DND-41 (cell line): ENCODE data around the gene MYEOV.

Experiments
- ATAC-seq: fragments of 200-7000 bp; cut with Tn5 transposase; 3 replicates; pipeline ENCODE4 v1.9.1; 2021; ENCODE audit warnings: low read depth; ENCODE audit not compliant: insufficient read depth
- DNase-seq: peaks from one replicate; pipeline ENCODE4 v3.0.0-alpha.2; 2020
- H2AFZ ChIP-seq: 2 replicates; pipeline ENCODE4 v1.6.0; 2012; ENCODE audit warnings: low read depth, low read length
- H3K27ac ChIP-seq: 2 replicates; pipeline ENCODE4 v1.5.1; 2012; ENCODE audit warnings: low read length, inconsistent platforms
- H3K27me3 ChIP-seq: fragments of 200-600 bp; sonication (generic); 2 replicates; pipeline ENCODE4 v1.6.0; 2012; ENCODE audit warnings: low read length, mild to moderate bottlenecking, inconsistent platforms; ENCODE audit not compliant: insufficient read depth, poor library complexity
- H3K36me3 ChIP-seq: 2 replicates; pipeline ENCODE4 v1.5.1; 2012; ENCODE audit warnings: low read length, inconsistent platforms; ENCODE audit not compliant: insufficient read depth
- H3K4me1 ChIP-seq: 2 replicates; pipeline ENCODE4 v1.5.1; 2012; ENCODE audit warnings: mild to moderate bottlenecking, low read length; ENCODE audit not compliant: insufficient read depth
- H3K4me2 ChIP-seq: 2 replicates; pipeline ENCODE4 v1.6.0; 2012; ENCODE audit warnings: mild to moderate bottlenecking, moderate library complexity, low read length, inconsistent platforms; ENCODE audit not compliant: insufficient read depth
- H3K4me3 ChIP-seq, 2 experiments: fragments of 200-600 bp in 1 of 2; shearing (Covaris generic) in 1 of 2; 2 replicates each; pipeline ENCODE4 v1.5.1; 2012 to 2016; ENCODE audit warnings: inconsistent platforms in 2 of 2, low read length in 2 of 2, mild to moderate bottlenecking in 2 of 2, low read depth in 1 of 2, moderate library complexity in 1 of 2
- H3K79me2 ChIP-seq: 2 replicates; pipeline ENCODE4 v1.6.0; 2012; ENCODE audit warnings: low read length, inconsistent platforms; ENCODE audit not compliant: insufficient read depth
- H3K9ac ChIP-seq: 2 replicates; pipeline ENCODE4 v1.6.0; 2012; ENCODE audit warnings: low read depth, mild to moderate bottlenecking, inconsistent platforms, low read length, moderate library complexity
- H3K9me3 ChIP-seq: 2 replicates; pipeline ENCODE4 v1.5.1; 2012; ENCODE audit warnings: low read length, moderate library complexity, mild to moderate bottlenecking, inconsistent platforms; ENCODE audit not compliant: insufficient read depth, severe bottlenecking
- H4K20me1 ChIP-seq: 2 replicates; pipeline ENCODE4 v1.6.0; 2012; ENCODE audit warnings: low read length; ENCODE audit not compliant: insufficient read depth
- EZH2 ChIP-seq: IDR thresholded peaks from 3 replicates; pipeline ENCODE4 v1.6.1; 2012; ENCODE audit warnings: borderline replicate concordance, low read depth, mild to moderate bottlenecking, moderate library complexity, low read length, inconsistent platforms; ENCODE audit not compliant: severe bottlenecking
- TF ChIP-seq, protein P1 (sequence below): IDR thresholded peaks from 2 replicates; pipeline ENCODE4 v1.5.1; 2012; ENCODE audit warnings: borderline replicate concordance, low read length, moderate library complexity, mild to moderate bottlenecking; ENCODE audit not compliant: poor library complexity, severe bottlenecking; ENCODE audit errors: extremely low read depth

Gene MYEOV

GRCh38 chr11:69293087-69293486 is 868 bp upstream of the MYEOV start:
- no peak for ATAC-seq
- no peak for TF ChIP-seq EZH2
- TF ChIP-seq, protein P1, sequence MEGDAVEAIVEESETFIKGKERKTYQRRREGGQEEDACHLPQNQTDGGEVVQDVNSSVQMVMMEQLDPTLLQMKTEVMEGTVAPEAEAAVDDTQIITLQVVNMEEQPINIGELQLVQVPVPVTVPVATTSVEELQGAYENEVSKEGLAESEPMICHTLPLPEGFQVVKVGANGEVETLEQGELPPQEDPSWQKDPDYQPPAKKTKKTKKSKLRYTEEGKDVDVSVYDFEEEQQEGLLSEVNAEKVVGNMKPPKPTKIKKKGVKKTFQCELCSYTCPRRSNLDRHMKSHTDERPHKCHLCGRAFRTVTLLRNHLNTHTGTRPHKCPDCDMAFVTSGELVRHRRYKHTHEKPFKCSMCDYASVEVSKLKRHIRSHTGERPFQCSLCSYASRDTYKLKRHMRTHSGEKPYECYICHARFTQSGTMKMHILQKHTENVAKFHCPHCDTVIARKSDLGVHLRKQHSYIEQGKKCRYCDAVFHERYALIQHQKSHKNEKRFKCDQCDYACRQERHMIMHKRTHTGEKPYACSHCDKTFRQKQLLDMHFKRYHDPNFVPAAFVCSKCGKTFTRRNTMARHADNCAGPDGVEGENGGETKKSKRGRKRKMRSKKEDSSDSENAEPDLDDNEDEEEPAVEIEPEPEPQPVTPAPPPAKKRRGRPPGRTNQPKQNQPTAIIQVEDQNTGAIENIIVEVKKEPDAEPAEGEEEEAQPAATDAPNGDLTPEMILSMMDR: no peak
- no peak overlapping the region for H3K4me2 ChIP-seq

DNA sequence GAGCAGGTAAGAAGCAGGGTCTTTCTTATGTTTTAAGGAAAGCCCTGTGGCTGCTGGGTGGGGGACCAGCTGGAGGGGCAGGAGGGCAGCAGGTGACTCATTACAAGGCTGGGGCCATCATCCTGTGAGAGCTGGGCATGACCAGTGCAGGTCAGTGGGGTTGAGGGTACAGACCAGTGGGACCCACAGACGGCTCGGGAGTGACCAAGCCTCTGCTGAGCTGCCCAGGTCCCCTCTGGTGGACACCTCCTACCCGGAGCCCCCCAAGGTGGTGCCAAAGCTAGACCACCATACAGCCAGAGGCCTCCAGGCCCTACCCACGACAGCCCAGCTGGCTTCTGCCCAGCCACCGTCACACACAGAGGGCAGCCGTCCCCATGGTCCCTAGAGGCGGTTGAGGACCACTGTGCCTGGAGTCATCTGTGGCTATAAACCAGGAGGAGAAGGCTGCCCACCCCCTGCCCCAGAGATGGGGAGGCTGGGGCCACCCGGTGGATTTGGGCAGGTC is 670 bp downstream of the MYEOV start:
- Histone ChIP-seq H4K20me1 (peaks cover 36% of the 10 kb centered on the region), H3K27me3 (no peaks in the 10 kb centered on the region), H3K27ac (no peak overlapping the region), H3K4me2 (no peak overlapping the region), H3K4me1 (peaks cover 28% of the 10 kb centered on the region), H3K79me2 (no peaks in the 10 kb centered on the region), H3K9me3 (no peaks in the 10 kb centered on the region), H2AFZ (no peak overlapping the region), H3K36me3 (no peaks in the 10 kb centered on the region), H3K4me3 (no peak overlapping the region), H3K9ac (no peak overlapping the region)
- TF ChIP-seq, protein P1: no peak
- TF ChIP-seq EZH2: no peak
- DNase-seq (no peak), ATAC-seq (no peak)

More at GRCh38 chr11:69293087-69293486, 868 bp upstream of the MYEOV start:
- Histone ChIP-seq H3K9me3 (no peaks in the 10 kb centered on the region), H3K27me3 (no peaks in the 10 kb centered on the region), H3K9ac (no peak overlapping the region), H2AFZ (no peak overlapping the region), H3K4me3 (no peak overlapping the region), H3K36me3 (no peaks in the 10 kb centered on the region), H3K27ac (no peak overlapping the region), H4K20me1 (peaks cover 21% of the 10 kb centered on the region), H3K4me1 (peaks cover 28% of the 10 kb centered on the region), H3K79me2 (no peaks in the 10 kb centered on the region)
- DNase-seq: no peak

GRCh38 chr11:69295079-69295994 is 1.4 kb downstream of the MYEOV start:
- H4K20me1 ChIP-seq: peaks cover 43% of the 10 kb centered on the region
- no peak overlapping the region for H3K4me3 ChIP-seq
- no peak overlapping the region for H2AFZ ChIP-seq
- TF ChIP-seq, protein P1: no peak
- no peak for TF ChIP-seq EZH2
- H3K9me3 ChIP-seq: no peaks in the 10 kb centered on the region
- ATAC-seq: no peak
- no peak for DNase-seq
- H3K36me3 ChIP-seq: no peaks in the 10 kb centered on the region
- no peak overlapping the region for H3K27ac ChIP-seq
- no peak overlapping the region for H3K9ac ChIP-seq
- peaks cover 28% of the 10 kb centered on the region for H3K4me1 ChIP-seq
- H3K79me2 ChIP-seq: no peaks in the 10 kb centered on the region
- H3K27me3 ChIP-seq: no peaks in the 10 kb centered on the region
- no peak overlapping the region for H3K4me2 ChIP-seq
